Spleen (tissue), 3 donors: ENCODE results near the gene ANKRD29.

Experiments
- POLR2A ChIP-seq, 3 donors: fragments of 450-650 bp; IDR thresholded peaks; one replicate each; pipeline ENCODE4 v1.5.1; 2017; ENCODE audit warnings: antibody characterized with exemption in 3 of 3, mild to moderate bottlenecking in 1 of 3
- POLR2AphosphoS5 ChIP-seq, 3 donors: sonication (generic); formaldehyde crosslinking; IDR thresholded peaks; one replicate each; pipeline ENCODE4 v1.5.1; 2017; ENCODE audit warnings: antibody characterized with exemption in 3 of 3

DNA sequence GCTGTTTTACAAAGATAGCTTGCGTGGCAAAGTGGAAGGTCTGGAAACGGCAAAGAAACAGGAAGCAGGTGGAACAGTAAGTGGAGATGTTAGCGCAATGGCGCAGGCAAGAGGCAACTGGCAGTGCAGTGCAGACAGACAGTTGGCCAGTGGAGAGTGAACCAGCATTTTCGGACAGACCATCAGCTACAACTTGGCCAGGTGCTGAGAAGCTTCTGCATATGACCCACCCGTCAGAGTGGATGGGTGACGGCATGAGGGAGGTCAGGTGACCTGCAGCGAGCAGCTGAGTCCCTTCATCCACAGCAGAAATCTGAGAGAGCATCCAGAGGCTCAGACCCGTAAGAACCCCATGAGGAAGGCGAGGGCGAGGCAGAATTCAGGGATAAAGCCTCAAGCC is 110.2 kb downstream of the ANKRD29 start:
- no peak for TF ChIP-seq POLR2A (IDR thresholded peaks at IDR 0.05)
- TF ChIP-seq POLR2AphosphoS5 (IDR thresholded peaks at IDR 0.05) = no peak
